ENCODE measurements around the gene RAB43.
"Not testable (repeated sequence)": the region's sequence is repeated elsewhere in the genome, so short reads cannot be mapped to it uniquely, and the experiment has no call there.

The RAB43 gene

DNA sequence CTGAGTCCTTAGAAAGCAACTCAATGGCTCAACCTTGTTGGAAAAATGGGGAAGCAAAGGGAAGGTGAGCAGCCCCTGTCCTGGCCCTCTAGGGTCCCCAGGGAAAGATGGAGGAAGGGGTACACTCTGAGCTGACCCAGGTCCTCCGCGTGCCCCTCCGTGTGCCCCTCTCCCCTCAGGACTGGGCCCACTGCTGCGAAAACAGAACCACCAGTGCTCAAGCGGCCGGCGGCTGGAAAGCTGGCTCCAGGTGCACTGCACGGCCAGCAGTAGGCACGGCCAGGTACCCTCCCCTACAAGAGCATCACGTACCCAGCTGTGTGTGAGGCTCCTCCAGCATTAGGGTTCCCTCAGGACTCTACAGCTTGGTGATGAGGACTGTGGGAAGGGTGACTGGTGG, 26.3 kb downstream of the RAB43 start:
- Histone ChIP-seq H3K9me3 (ENCODE audit: insufficient read depth, low read depth, low read length) (no peaks in the 10 kb centered on the region; the same call in 1 of the 2 replicates), H3K4me2 (ENCODE audit: low read depth, low read length, poor library complexity, severe bottlenecking) (no peak overlapping the region), H3K4me3 (ENCODE audit: low read length, poor library complexity, severe bottlenecking) (no peak overlapping the region), H3K9me2 (replicated peaks; ENCODE audit: low read depth, low read length) (no peaks in the 10 kb centered on the region), H2AFZ (ENCODE audit: low read length) (no peak overlapping the region), H3F3A (ENCODE audit: low read depth) (no peaks in the 10 kb centered on the region), H3K27me3 (ENCODE audit: insufficient read depth, low read length, poor library complexity, severe bottlenecking) (no peaks in the 10 kb centered on the region), H3K36me3 (ENCODE audit: insufficient read depth, low read length) (peaks cover 21% of the 10 kb centered on the region; the same call in 1 of the 2 replicates), H3K79me2 (ENCODE audit: insufficient read depth, low read length) (no peaks in the 10 kb centered on the region), H3K9ac (ENCODE audit: low read depth, low read length, poor library complexity, severe bottlenecking) (no peak overlapping the region), H3K4me1 (ENCODE audit: insufficient read depth, low read length, poor library complexity, severe bottlenecking) (no peaks in the 10 kb centered on the region), H4K20me1 (ENCODE audit: insufficient read depth, low read length, poor library complexity, severe bottlenecking) (no peaks in the 10 kb centered on the region)
- no peak for TF ChIP-seq EZH2phosphoT487 (IDR thresholded peaks at IDR 0.05; ENCODE audit: borderline replicate concordance)
- TF ChIP-seq CTCF (conservative IDR thresholded peaks at IDR 0.05; ENCODE audit: low read length): no peak

DNA sequence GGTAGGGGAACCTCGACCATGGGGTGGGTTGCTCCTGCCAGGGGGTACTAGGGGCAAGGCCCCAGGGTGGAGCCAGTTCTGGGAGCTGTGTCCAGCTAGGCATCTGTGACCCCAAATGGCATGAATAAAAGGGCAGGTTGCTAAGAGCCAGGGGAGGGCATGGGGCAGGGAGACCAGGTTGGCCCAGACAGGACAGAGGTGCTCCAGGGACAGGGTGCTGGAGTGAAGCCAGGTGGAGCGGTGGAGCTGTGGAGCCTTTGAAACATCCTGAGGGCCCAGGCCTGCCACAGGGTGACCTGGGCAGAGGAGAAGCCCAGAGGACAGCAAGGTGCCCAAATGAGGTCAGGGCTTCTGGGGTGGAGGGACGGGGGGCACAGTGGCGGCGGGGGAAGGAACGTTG, 33.3 kb downstream of the RAB43 start:
- not testable (repeated sequence) for H3K79me2 ChIP-seq (ENCODE audit: insufficient read depth, low read length); H2AFZ ChIP-seq (ENCODE audit: low read length)

GRCh38 chr3:129087904-129088303, 33.7 kb downstream of the RAB43 start:
- H3K27me3 ChIP-seq (ENCODE audit: insufficient read depth, low read length, poor library complexity, severe bottlenecking); H3K9ac ChIP-seq (ENCODE audit: low read depth, low read length, poor library complexity, severe bottlenecking); H3K4me3 ChIP-seq (ENCODE audit: low read length, poor library complexity, severe bottlenecking); H3F3A ChIP-seq (ENCODE audit: low read depth); H3K9me3 ChIP-seq (ENCODE audit: insufficient read depth, low read depth, low read length); H3K4me1 ChIP-seq (ENCODE audit: insufficient read depth, low read length, poor library complexity, severe bottlenecking); H4K20me1 ChIP-seq (ENCODE audit: insufficient read depth, low read length, poor library complexity, severe bottlenecking); H3K9me2 ChIP-seq (replicated peaks; ENCODE audit: low read depth, low read length); H3K79me2 ChIP-seq (ENCODE audit: insufficient read depth, low read length); H2AFZ ChIP-seq (ENCODE audit: low read length); H3K4me2 ChIP-seq (ENCODE audit: low read depth, low read length, poor library complexity, severe bottlenecking): not testable (repeated sequence)
- peaks cover 11% of the 10 kb centered on the region; the same call in 1 of the 2 replicates for H3K36me3 ChIP-seq (ENCODE audit: insufficient read depth, low read length)

More for the DNA sequence above, 33.3 kb downstream of the RAB43 start:
- not testable (repeated sequence) for H3K4me1 ChIP-seq (ENCODE audit: insufficient read depth, low read length, poor library complexity, severe bottlenecking); H3K9me2 ChIP-seq (replicated peaks; ENCODE audit: low read depth, low read length); H3K9ac ChIP-seq (ENCODE audit: low read depth, low read length, poor library complexity, severe bottlenecking); H3K4me2 ChIP-seq (ENCODE audit: low read depth, low read length, poor library complexity, severe bottlenecking); H3F3A ChIP-seq (ENCODE audit: low read depth); H3K9me3 ChIP-seq (ENCODE audit: insufficient read depth, low read depth, low read length); H3K27me3 ChIP-seq (ENCODE audit: insufficient read depth, low read length, poor library complexity, severe bottlenecking); H4K20me1 ChIP-seq (ENCODE audit: insufficient read depth, low read length, poor library complexity, severe bottlenecking); H3K4me3 ChIP-seq (ENCODE audit: low read length, poor library complexity, severe bottlenecking)
- peaks cover 11% of the 10 kb centered on the region; the same call in 1 of the 2 replicates for H3K36me3 ChIP-seq (ENCODE audit: insufficient read depth, low read length)

DNA sequence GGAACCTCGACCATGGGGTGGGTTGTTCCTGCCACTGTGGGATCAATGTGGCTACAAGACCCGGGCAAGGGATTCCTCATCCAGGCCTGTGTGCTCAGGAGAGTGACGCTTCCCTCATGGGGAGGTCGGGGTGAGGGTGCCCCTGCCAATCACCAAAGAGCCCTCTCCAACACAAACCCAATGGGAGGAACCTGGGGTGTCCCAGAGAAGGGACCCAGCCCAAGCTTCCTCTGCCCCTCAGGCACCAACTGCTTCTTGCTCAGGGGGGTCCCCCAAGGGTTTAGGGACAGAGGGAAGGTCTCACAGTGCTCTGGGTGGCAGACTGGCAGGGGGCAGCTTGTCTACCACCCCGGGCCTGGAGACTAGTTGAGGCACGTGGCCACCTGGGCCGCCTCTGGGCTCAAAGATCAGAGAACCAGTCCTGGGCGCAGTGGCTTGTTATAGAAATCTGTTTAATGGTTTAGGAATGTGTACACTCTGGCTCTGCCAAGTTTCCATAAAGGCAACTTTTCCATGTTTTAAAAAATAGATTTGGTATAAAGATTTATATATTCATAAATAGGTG, 34.4 kb downstream of the RAB43 start:
- no peak overlapping the region for H3K4me2 ChIP-seq (ENCODE audit: low read depth, low read length, poor library complexity, severe bottlenecking)
- H3K9me2 ChIP-seq (replicated peaks; ENCODE audit: low read depth, low read length): no peaks in the 10 kb centered on the region
- H3K79me2 ChIP-seq (ENCODE audit: insufficient read depth, low read length): no peaks in the 10 kb centered on the region
- no peaks in the 10 kb centered on the region for H3K4me1 ChIP-seq (ENCODE audit: insufficient read depth, low read length, poor library complexity, severe bottlenecking)
- no peak overlapping the region for H3K9ac ChIP-seq (ENCODE audit: low read depth, low read length, poor library complexity, severe bottlenecking)
- no peak overlapping the region for H3K4me3 ChIP-seq (ENCODE audit: low read length, poor library complexity, severe bottlenecking)
- TF ChIP-seq EZH2phosphoT487 (IDR thresholded peaks at IDR 0.05; ENCODE audit: borderline replicate concordance): no peak
- H3F3A ChIP-seq (ENCODE audit: low read depth): no peaks in the 10 kb centered on the region
- H3K27me3 ChIP-seq (ENCODE audit: insufficient read depth, low read length, poor library complexity, severe bottlenecking): no peaks in the 10 kb centered on the region
- H3K9me3 ChIP-seq (ENCODE audit: insufficient read depth, low read depth, low read length): no peaks in the 10 kb centered on the region
- H4K20me1 ChIP-seq (ENCODE audit: insufficient read depth, low read length, poor library complexity, severe bottlenecking): no peaks in the 10 kb centered on the region
- H3K36me3 ChIP-seq (ENCODE audit: insufficient read depth, low read length): peaks cover 10% of the 10 kb centered on the region; the same call in 1 of the 2 replicates
- H2AFZ ChIP-seq (ENCODE audit: low read length): no peak overlapping the region

Measured in Loucy (cell line).